ENCODE results near the gene CD55. TPM values are rescaled to one million over a fixed set of nuclear protein-coding genes. Genes with fewer than 3 reads are reported as not detected.

CD55 gene
- total and polyA plus RNA-seq, 8 donors: 8.1 to 25.7 (median 15.7) TPM

DNA sequence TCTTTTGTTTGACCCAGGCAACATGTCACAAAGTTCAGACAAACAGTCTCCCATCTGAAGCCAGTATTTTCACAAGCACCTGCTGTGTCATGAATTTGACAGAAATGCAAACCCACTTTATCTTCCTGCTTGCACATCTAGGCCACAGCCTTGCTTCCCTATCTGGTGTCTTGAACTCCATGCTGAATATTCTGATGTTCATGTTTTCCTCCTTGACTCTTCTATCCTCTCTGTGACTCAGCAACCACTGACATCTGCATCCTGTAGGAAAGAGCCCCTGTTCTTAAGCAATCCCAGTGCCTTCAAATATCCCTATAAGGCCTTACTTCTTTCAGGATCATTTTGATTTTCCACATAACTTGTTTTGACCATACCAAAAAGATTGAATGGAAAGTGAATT lies 6.5 kb downstream of the CD55 start:
- Histone ChIP-seq H3K27me3 (no peaks in the 10 kb centered on the region), H3K36me3 (peaks cover 0 to 26% (median 0%) of the 10 kb centered on the region in 3 donors), H3K9me3 (no peaks in the 10 kb centered on the region), H3K4me3 (no peak overlapping the region), H3K27ac (no peak overlapping the region), H3K4me1 (peaks cover 0 to 11% (median 7%) of the 10 kb centered on the region in 3 donors)
- TF ChIP-seq, protein P1, sequence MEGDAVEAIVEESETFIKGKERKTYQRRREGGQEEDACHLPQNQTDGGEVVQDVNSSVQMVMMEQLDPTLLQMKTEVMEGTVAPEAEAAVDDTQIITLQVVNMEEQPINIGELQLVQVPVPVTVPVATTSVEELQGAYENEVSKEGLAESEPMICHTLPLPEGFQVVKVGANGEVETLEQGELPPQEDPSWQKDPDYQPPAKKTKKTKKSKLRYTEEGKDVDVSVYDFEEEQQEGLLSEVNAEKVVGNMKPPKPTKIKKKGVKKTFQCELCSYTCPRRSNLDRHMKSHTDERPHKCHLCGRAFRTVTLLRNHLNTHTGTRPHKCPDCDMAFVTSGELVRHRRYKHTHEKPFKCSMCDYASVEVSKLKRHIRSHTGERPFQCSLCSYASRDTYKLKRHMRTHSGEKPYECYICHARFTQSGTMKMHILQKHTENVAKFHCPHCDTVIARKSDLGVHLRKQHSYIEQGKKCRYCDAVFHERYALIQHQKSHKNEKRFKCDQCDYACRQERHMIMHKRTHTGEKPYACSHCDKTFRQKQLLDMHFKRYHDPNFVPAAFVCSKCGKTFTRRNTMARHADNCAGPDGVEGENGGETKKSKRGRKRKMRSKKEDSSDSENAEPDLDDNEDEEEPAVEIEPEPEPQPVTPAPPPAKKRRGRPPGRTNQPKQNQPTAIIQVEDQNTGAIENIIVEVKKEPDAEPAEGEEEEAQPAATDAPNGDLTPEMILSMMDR (IDR thresholded peaks at IDR 0.05): no peak
- FAIRE-seq: no peak
- DNase-seq: no peak
- ATAC-seq: no peak
- intact Hi-C loops (cut with DNase I): loop anchor here in 1 of 3 donors (10.0 kb wide), 1 partner anchor 243 kb away; the partner anchor contains the start of gene C4BPB

DNA sequence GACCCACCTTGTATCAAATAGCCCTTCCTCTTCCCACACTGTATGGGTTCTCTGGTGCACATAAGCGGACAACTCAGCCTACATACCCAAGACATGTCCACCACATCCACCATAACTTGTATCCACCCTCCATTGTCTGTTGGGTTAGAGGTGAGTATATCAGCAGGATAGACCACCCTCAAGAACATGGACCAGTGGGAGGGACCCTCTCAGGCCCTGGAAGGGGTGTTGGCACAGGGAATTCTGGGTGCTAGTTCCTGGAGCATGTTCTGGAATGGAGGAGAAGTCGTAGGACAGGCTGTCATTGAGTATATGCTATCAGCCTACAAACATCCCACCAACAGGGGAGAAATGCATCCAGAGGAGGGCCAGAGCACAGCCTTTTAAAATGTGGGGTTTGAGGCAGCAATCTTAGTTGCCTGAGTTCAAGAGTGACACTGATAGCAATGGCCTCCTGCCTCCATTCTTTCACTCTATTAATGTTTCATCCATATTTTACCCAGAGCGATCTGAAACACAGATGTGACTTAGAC lies 7.5 kb downstream of the CD55 start:
- FAIRE-seq: no peak
- Histone ChIP-seq H3K36me3 (peaks cover 0 to 26% (median 0%) of the 10 kb centered on the region in 3 donors), H3K4me1 (peaks cover 0 to 4% (median 0%) of the 10 kb centered on the region in 3 donors)

DNA sequence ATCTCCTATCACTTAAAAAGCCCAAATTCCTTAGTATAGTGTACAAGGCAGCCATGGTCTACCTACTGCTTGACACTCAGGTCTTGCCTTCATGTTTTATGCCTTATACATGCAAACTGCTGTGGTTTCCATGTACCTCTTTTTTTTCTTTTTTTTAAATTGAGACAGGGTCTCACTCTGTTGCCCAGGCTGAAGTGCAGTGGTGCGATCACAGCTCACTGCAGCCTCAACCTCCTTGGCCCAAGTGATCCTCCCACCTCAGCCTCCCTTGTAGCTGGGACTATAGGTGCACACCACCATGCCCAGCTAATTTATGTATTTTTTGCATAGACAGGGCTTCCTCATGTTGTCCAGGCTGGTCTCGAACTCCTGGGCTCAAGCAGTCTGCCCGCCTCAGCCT lies 8.0 kb downstream of the CD55 start:
- DNase-seq (no peak), ATAC-seq (no peak), FAIRE-seq (no peak)
- intact Hi-C loops (cut with DNase I): loop anchor here in 1 of 3 donors (10.0 kb wide), 1 partner anchor 245 kb away; the partner anchor contains the start of gene C4BPB
- 96 to 100% methylated on average over 3 of the region's 3 CpGs for WGBS, 2 donors
- no peaks in the 10 kb centered on the region for H3K27me3 ChIP-seq
- peaks cover 0 to 26% (median 0%) of the 10 kb centered on the region in 3 donors for H3K36me3 ChIP-seq
- H3K9me3 ChIP-seq: no peaks in the 10 kb centered on the region
- H3K4me3 ChIP-seq: no peak overlapping the region
- no peak overlapping the region for H3K27ac ChIP-seq
- peaks cover 0 to 4% (median 0%) of the 10 kb centered on the region in 3 donors for H3K4me1 ChIP-seq
- TF ChIP-seq, protein P1 (IDR thresholded peaks at IDR 0.05): no peak

More for the DNA sequence above, 7.5 kb downstream of the CD55 start:
- no peaks in the 10 kb centered on the region for H3K9me3 ChIP-seq
- H3K4me3 ChIP-seq: no peak overlapping the region
- no peak overlapping the region for H3K27ac ChIP-seq
- DNase-seq (no peak), ATAC-seq (no peak)
- WGBS, 2 donors: 98 to 100% methylated on average over 3 of the region's 3 CpGs
- intact Hi-C loops (cut with DNase I): loop anchor here in 1 of 3 donors (10.0 kb wide), 1 partner anchor 244 kb away; the partner anchor contains the start of gene C4BPB
- no peaks in the 10 kb centered on the region for H3K27me3 ChIP-seq
- TF ChIP-seq, protein P1 (IDR thresholded peaks at IDR 0.05): no peak

DNA sequence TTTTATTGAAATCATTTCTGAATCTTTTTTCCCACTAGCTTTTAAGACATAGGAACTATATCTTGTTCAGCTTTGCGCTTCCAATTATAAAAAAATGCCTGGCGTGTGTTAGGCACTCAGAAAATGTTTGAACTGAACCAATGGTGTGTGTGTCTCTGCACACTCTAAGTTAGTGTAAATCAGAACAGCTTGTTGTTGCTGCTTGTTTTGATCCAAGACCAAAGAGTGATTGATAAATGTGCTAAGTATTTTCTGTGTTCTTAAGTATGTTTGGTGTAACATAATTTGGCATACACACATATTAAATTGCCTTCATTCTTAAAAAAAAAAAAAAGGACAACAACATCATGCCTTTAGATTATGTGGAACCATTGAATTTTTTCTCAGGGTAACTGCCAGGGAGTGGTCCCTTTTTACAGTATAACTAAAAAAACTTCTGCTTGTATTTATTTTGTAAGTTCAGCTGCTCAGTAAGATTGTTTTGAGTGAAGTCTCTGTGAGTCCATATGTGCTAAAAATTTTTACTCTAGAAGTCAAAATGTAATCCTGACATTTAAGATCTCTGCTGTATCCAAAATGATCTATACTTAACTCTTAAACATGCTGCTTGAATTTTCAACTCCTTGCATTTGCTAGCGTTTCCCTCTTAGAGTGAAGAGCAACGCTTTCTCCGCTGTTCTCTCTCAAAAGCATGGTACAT lies 8.7 kb downstream of the CD55 start:
- no peaks in the 10 kb centered on the region for H3K9me3 ChIP-seq
- TF ChIP-seq, protein P1 (IDR thresholded peaks at IDR 0.05): no peak
- no peak overlapping the region for H3K27ac ChIP-seq
- no peak for FAIRE-seq
- DNase-seq: no peak
- intact Hi-C loops (cut with DNase I): no loop called here
- WGBS, 2 donors: 74 to 75% methylated on average over 5 of the region's 5 CpGs
- no peaks in the 10 kb centered on the region for H3K27me3 ChIP-seq
- H3K36me3 ChIP-seq: peaks cover 0 to 26% (median 0%) of the 10 kb centered on the region in 3 donors
- peaks cover 0 to 4% (median 0%) of the 10 kb centered on the region in 3 donors for H3K4me1 ChIP-seq
- no peak for ATAC-seq
- no peak overlapping the region for H3K4me3 ChIP-seq

All from pancreas (tissue), 10 donors.